GM04503 (cell line): ENCODE measurements around the gene ANKS1B.
A peak's percentile ranks its signal among the peaks of the same experiment; 100 is the strongest.

ENCODE experiments used
- DNase-seq: peaks from one replicate; pipeline ENCODE4 v3.0.0-alpha.2; 2012; ENCODE audit warnings: low read depth

The ANKS1B gene

DNA sequence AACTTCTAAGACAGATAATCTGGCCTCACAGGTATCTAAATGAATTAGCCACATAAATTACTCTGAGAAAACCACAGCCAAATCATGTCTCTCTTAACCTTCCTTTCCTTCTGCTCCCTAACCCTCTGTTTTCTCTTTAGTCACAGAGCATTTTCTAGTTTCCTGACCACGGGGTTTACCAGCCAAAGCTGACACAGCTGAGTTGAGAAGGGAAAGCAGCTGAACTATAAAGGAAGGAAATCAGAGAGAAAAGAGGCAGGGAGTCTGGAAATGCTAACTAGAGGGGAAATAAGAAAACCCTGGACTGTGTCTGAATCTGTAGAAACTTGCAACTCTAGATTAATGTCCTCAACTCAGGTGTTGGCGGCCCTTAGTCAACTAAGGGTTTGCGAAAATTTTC lies 24.4 kb downstream of the ANKS1B start:
- DNase-seq = no peak

DNA sequence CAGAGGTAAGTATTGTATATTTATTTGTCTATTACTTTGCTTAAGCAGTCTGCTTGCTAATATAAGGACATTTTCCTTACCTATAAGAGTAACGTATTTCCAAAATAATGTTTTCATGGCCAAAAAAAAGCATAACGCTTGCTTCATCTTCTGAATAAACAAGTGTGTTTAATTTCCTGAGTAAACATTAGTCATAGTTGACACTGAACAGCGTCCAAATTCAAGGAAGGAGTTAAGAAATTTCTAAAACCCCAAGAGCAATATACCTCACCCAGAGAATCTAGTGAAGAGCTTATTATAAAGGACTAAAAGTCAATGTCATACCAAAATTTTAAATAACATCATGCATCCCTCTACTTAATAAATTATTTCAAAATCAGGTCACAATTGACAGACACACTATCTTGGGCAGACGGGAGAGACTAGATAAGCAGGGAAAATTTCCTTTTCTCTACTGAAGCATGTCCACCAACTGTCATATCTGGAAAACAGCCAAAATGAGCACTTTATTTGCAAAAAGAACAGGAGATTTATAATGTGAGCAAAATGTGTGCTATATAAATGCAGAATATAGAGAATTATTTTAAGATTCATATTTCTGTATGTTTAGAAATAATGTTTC lies 25.1 kb downstream of the ANKS1B start:
- DNase-seq = no peak

DNA sequence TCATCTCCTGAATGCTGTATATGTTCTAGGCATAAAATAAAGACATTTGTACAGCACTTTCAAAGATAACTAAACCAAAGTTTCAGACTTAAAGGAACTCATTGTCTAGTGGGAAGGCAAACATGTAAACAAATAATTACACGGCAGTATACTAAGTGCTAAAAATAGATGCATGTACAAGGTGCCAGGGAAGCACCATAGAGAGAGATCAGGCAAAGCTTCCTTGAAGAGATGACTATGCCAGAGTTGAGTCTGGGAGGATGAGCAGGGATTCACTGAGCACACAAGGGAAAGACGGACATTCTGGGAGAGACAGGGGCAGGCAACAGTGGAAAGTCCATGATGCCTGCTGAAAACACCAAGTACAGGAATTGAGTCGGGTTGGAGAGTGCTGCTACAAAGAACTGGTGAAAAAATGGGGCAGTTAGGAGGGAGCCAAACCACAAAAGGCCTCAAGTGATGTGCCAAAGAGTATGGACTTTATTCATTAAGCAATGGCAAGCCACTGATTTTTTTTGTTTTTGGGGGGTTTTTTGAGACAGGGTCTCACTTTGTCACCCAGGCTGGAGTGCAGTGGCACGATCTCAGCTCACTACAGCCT lies 26.8 kb downstream of the ANKS1B start:
- DNase-seq = no peak

DNA sequence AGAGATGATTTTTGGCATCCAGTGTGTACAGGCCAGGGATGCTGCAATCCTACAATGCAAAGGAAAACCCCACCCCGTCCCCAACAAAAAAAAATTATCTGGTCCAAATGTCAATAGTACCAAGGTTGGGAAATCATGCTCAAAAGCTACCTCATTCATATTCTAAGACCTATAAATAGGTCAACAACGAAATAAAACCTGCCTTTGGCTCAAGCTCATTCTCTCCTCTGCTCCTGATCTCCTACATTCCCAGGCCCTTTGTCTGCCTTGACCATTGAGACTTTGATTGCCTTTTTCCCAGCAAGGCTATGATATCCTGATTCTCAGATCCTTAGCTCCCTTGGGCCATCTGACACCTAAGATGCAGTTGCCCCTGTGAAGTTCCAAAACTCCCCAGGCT lies 30.0 kb downstream of the ANKS1B start:
- DNase-seq = no peak

DNA sequence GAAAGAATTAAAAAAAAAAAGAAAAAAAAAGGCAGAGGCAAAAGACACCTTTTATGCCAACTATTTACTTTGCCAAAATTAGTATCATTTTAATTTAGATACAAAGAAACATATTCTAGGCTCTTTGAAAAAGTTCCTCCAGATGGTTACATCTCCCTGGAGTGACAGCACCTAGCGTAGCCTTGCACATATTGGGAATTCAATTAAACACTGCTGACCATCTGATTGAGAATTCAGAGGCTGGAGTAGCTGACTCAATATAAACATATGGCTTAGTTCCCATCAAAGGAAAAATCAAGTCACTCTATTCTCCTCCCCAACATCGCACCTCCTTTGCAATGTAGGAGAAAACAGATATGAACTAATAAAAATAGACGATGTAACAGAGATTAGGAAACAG lies 36.4 kb downstream of the ANKS1B start:
- DNase-seq = no peak

DNA sequence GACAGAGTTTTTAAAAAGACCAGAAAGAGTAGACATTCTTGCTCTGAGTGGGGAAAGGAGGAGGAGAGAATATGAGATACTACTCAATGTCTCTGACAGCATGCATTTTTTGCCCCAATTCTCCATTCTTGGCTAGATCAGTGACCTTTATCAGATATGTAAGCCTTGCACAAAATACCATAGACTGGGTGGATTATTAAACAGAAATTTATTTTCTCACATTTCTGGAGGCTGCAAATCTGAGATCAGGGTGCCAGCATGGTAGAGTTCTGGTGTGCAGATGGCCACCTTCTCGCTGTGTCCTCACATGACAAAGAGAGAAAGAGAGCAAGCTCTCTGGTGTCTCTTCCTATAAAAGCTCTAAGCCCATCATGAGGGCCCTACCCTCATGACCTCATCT lies 38.6 kb downstream of the ANKS1B start:
- no peak for DNase-seq

DNA sequence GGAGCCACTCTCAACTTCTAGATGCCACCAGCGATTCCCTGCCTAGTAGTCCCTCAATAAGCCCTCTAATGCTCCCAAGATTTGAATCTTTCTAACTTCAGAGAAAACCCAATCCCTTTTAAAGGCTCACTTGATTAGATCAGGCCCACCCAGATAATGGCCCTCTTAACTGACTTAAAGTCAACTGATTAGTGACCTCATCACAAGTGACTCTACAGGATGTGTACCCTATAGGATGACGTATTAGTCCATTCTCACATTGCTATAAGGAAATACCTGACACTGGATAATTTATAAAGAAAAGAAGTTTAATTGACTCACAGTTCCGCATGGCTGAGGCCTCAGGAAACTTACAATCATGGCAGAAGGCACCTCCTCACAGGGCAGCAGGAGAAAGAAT lies 49.1 kb downstream of the ANKS1B start:
- DNase-seq = no peak

DNA sequence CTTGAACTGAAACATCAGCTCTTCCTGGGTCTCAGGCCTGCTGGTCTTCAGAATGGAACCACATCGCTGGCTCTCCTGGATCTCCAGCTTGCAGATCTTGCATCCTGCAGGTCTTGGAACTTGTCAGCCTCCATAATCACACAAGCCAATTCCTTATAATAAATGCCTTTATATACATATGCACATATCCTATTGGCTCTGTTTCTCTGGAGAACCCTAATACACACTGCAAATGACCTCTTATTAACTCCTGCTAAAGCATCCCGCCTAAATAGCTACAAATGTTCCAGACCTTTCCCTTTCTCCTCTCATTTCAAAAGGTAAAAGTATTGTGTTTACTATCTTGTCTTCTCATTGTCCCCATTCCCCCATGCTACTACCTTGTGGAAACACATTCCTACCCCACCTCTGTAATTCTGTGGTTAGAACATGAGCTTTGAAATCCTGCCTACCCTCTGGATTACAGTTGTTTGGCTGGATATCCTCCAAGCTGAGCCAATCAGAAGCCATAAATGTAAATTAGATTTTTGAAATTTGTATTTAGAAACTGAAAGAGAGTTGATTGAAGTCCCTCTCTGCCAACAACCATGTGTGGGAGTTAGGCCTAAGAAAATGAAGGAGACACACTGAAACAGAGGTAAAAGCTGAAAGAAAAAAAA lies 58.1 kb downstream of the ANKS1B start:
- no peak for DNase-seq

DNA sequence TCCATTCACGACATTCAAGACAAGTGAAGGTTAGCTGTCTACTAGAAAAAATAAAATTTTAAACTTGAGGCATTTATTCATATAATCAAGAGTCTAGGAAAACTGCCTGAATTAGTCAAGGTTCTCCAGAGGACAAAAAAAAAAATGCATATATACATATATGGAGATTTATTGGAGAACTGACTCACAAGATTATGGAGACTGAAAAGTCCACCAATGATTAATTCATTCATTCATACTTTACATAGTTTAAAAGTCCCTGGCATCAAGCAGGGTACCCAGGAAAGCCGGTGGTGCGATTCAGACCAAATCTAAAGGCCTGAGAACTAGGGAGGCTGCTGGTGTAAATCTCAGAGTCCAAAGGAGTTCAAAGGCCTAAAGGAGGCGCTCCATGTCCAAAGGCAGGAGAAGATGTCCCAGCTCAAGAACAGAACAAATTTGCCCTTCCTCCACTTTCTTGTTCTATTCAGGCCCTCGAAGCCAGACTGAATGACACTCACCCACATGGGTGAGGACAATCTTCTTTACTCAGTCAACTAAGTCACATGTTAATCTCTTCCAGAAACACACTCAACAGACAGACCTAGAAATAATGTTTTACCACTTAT lies 64.3 kb downstream of the ANKS1B start:
- DNase-seq = no peak

DNA sequence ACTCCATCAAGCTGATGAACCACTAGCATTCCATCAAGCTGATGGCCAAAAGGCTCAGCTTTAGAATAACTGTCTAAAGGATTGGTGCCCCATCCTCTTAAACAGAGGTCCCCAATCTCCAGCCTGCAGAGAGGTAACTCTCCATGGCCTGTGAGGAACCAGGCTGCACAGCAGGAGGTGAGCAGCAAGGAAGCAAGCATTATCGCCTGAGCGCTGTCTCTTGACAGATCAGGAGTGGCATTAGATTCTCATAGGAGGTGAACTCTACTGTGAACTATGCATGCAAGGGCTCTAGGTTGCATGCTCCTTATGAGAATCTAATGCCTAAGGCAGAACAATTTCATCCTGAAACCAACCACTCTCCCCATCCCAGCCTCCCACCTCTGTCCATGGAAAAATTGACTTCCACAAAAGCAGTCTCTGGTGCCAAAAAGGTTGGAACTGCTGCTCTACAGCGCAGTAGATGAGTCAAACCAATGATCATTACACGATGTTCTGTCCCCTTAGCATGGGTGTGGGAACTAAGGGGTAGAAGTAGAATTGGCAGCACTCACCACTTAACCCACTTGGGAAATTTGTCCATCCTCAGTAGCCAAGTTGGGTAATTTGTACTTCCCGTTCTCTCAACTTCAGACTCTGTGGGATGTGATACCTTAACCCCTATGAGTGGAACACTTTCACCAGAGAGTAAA lies 66.9 kb downstream of the ANKS1B start:
- DNase-seq = no peak

DNA sequence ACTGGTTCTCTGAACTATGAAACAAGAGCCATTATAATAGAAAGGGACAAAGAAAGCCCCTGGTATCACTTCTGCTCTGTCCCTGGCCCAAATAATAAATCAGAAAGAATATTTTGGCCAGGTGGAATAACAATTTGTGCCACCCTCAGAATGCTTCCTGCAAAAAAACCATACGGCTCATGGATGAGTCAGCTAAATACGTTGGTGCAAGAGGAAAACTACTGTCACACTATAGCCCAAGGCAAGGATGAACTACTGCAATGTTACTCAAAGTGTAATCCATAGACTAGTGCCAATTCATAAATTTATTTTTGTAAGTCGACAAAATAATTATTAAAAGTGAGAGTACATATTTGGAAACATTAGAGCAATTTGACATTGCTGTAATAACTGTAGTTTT lies 68.2 kb downstream of the ANKS1B start:
- DNase-seq = no peak

DNA sequence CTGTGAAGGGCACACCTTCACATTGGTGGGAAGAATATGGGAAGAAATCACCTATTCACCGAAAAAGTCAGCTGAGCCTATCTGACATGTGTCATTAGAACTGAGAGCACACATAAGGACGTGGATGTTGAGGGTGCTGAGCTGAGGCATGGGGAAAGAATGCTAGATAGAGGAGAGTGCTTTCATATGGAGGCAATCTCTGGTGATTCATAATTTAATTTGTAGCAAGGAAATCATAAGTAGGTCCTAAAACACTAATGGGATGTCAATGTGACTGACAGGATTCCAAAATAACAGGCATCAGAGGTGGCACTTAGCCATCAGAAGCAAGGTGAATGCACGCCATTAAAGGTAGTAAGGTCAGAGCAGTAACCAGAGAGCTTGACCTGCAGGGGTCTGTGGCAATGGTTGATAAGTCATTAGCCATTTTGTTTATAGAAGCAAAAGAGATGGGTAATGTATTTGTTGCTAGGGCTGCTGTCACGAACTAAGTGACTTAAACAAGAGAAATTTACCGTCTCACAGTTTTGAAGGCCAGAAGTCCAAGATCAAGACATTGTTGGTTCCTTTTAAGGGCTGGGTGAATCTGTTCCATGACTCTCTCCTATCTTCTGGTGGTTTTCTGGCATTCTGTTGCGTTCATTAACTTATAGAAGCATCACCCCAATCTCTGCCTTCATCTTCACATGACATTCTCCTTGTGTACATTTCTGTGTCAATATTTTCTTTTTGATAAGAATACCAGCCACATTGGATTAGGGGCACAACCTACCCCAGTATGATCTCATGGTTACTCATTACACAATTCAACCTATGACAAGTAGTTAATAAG lies 69.3 kb downstream of the ANKS1B start:
- DNase-seq = peak; percentile 19

DNA sequence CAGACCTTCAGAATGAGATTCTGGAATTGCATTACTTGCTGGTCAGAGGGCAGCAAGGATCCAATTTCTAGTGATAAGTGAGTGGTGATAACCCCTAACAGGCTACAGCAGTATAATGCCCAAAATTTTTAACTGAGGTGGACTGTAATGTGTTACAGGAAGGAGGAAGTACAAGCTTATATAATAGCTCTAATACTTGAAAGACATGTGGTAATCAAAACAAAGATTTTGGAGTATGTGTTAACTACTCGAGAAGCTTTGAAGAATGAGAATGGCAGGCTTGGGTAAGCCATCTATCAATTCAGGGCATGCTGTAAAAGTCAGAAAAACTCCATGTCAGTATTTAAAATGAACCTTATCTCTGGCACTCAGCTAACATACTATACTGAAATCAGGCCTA lies 70.5 kb downstream of the ANKS1B start:
- DNase-seq = no peak

DNA sequence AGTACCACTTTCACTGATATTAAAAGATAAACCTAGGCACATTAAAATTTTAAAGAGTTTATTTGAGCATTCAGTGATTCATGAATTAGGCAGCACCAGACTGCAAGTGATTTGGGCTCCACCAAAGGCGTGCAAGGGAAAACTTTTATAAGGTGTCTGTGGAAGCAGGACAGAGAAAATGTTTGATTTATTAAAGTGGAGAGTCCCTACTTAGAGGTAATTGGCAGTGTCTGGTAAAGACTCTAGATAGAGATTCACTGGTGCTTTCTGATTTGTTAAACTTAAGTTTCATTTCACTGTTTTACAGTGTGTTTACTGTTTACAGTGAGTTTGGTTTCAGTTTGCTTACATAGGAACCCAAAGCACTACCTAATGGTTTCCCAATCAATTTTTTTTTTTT lies 72.8 kb downstream of the ANKS1B start:
- peak; percentile 12 for DNase-seq

DNA sequence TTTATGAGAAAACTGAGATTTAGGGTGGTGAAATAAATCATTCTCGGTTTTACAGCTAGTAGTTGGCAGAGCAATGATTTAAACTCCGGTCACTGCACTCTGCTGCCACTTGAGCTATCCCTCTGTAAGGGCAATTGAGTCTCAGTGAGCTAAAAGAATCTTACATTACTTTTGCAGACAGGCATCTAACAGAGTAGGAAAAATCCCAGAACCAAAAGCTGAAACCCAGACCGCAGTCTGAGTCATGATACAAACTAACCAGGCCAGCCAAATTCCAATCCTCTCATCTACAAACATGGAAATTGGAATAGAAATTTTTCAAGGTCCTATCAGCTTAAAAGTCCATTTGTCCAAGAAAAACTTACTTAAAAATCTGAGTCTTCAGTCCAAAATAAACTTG lies 73.7 kb downstream of the ANKS1B start:
- peak; percentile 89 for DNase-seq

DNA sequence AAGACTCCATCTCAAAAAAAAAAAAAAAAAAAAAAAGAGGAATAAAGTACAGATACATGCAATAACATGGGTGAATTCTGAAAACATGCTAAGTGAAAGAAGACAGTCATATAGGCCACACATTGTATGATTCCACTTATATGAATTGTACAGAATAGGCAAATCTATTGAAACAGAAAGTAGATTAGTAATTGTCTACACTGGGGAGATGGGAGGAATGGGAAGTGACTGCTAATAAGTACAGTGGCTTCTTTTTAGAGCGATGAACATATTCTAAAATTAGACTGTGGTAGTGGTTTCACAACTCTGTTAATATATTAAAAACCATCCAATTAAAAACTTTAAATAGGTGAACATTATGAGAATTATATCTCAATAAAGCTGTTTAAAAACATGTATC lies 74.4 kb downstream of the ANKS1B start:
- DNase-seq = no peak

DNA sequence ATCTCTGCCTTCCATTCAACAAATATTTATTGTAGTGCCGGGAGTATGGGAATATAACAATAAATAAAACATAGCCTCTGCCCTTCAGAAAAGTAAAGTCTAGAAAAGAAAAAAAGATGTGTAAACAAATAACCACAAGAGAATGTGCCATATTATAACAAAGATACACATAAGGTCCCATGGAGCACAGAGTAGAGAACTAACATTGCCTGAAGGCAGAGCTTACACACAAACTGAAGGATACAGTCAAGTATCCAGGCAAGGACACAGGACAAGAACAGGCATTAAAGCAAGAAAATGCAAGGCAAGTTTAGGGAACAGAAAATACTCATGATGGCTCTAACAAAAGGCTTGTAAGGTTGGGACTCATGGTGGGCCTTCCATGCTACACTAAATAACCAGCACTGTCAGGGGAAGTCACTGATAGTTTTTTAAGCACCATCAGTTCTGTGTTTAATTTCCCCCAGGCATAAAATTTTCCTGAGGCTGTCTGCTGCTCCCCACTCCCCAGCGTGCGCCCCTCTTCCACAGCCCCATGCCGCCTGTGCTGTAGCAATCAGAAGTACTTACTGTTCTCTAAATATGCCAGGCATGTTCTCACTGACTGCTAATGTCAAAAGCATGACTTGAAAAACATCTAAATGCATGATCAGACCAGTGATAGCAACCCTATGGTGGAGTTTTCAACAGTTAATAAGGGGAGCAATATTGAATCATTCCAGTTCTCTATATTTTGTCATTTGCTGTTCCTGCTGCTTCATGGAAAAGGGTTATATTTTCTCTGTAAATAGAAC lies 77.8 kb downstream of the ANKS1B start:
- DNase-seq = no peak

DNA sequence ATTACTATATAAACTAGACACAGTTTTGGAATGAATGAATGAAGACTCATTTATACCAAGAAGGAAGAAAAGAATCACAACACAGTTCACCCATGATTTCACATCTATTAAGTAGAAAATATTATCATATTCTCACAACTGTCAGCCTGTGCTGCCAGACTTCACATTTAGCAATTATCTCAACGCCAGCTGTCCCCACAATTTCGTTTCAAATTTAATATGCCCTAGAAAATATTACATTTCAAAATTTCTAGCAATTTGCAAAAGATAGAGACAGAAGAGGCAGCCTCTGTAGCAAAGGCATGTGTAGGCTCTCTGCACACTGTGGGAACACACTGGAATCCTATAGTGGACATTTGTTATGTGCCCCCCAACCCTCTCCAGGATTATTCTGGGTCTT lies 83.6 kb downstream of the ANKS1B start:
- DNase-seq = no peak

DNA sequence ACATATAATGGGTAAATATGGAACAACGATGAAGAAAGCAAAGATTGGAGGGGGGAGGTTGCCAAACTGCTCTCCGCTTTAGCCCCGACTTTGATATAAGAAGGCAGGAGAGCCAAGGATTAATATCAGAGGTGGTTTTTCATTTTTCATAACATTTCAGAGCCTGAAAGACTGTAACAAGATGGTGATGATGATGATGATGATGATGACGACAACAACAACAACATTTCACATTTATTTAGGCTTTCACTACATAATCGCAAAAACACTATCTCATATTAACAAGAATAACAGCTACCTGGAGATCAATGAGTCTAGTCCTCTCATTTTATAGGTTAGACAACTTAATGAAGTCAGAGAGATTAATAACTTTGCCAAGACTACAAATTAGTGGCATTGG lies 86.1 kb downstream of the ANKS1B start:
- no peak for DNase-seq

DNA sequence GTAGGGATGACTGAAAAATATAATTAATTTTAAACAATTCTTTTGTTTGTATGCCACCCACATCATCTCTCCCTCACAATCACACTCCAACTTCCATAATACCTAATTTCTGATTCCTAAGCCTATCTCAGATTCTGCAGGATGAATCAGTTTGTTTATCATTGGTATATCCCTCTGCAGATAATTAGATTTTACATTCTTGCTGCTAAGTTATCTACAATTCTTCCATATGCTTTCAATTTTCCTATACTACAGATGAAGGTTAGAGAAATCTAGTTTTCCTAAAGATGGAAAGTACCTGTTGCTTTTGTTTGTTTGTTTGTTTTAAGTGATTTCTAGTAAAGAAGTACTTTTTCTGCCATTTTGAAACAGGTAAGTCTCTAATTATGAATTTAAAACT lies 105.3 kb downstream of the ANKS1B start:
- DNase-seq = no peak

DNA sequence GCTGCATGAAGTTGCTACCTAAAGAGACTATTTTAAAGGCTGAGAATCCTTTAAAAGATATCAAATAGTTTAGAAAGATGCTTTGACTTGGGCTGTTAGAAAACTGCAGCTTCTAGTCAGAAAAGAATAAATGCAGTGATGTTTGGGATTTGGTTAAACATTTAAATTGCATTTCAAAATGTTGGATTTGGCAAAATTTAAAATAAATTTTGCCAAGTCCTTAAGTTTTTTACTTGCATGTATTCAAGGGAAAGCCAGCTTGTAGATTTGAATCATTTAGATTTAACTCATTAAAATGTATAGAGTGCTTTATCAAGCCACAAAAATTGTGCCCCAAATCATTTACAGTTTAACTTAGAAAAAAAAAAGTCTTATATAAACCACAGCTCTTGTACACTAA lies 109.7 kb downstream of the ANKS1B start:
- no peak for DNase-seq
